ENCODE data around the gene SLC22A3. TPM values are rescaled to one million over a fixed set of nuclear protein-coding genes. Genes with fewer than 3 reads are reported as not detected.

SLC22A3 gene
- total RNA-seq, 4 donors from 2014 or later = 6.7 to 14.3 (median 13.2) TPM

- ATAC-seq (ENCODE audit: low FRiP score) = no peak
These were observed 47.0 kb downstream of the SLC22A3 start for GRCh38 chr6:160395187-160395586.

GRCh38 chr6:160396292-160396691 lies 48.1 kb downstream of the SLC22A3 start:
- no peak for TF ChIP-seq CTCF (IDR thresholded peaks at IDR 0.05)
- no peak for ATAC-seq (ENCODE audit: low FRiP score)
- DNase-seq (ENCODE audit: low spot score) = no peak

More at GRCh38 chr6:160395187-160395586, 47.0 kb downstream of the SLC22A3 start:
- no peak for DNase-seq (ENCODE audit: low spot score)
- TF ChIP-seq CTCF (IDR thresholded peaks at IDR 0.05) = no peak

GRCh38 chr6:160398674-160399271 lies 50.6 kb downstream of the SLC22A3 start:
- no peak for TF ChIP-seq CTCF (IDR thresholded peaks at IDR 0.05)
- peak; percentile 55 for ATAC-seq (ENCODE audit: low FRiP score)
- no peak for DNase-seq (ENCODE audit: low spot score)

- no peak for TF ChIP-seq CTCF (IDR thresholded peaks at IDR 0.05)
- DNase-seq (ENCODE audit: low spot score) (no peak), ATAC-seq (ENCODE audit: low FRiP score) (no peak)
These were observed 52.3 kb downstream of the SLC22A3 start for GRCh38 chr6:160400446-160400845.

GRCh38 chr6:160408528-160408927 lies 60.4 kb downstream of the SLC22A3 start:
- no peak for ATAC-seq (ENCODE audit: low FRiP score)
- no peak for DNase-seq (ENCODE audit: low spot score)
- no peak for TF ChIP-seq CTCF (IDR thresholded peaks at IDR 0.05)

- DNase-seq (ENCODE audit: low spot score) (no peak), ATAC-seq (ENCODE audit: low FRiP score) (no peak)
- TF ChIP-seq CTCF (IDR thresholded peaks at IDR 0.05) = no peak
These were observed 64.8 kb downstream of the SLC22A3 start for GRCh38 chr6:160412993-160413392.

- ATAC-seq (ENCODE audit: low FRiP score) (no peak), DNase-seq (ENCODE audit: low spot score) (no peak)
- TF ChIP-seq CTCF (IDR thresholded peaks at IDR 0.05) = no peak
These were observed 69.0 kb downstream of the SLC22A3 start for GRCh38 chr6:160417146-160417545.
